Smooth muscle cell (in vitro differentiated cells): ENCODE measurements around the gene PDLIM4. TPM values are rescaled to one million over a fixed set of nuclear protein-coding genes. Genes with fewer than 3 reads are reported as not detected.

Experiments
- DNase-seq: peaks from one replicate; lab custom pipeline; 2025; ENCODE audit not compliant: unreplicated experiment; lab: John Stamatoyannopoulos, UW
- H2AFZ ChIP-seq: fragments of 200-600 bp; sonication (generic); 2 replicates; pipeline ENCODE4 v1.6.0; 2016; ENCODE audit warnings: antibody characterized with exemption, low read depth, mild to moderate bottlenecking
- H3F3A ChIP-seq: fragments of 200-600 bp; sonication (generic); 2 replicates; pipeline ENCODE4 v1.6.0; 2017; ENCODE audit warnings: antibody characterized with exemption, low read depth
- H3K27ac ChIP-seq: fragments of 200-600 bp; sonication (generic); 2 replicates; pipeline ENCODE4 v1.5.1; 2016; ENCODE audit warnings: low read depth, mild to moderate bottlenecking
- H3K27me3 ChIP-seq: fragments of 200-600 bp; sonication (generic); 2 replicates; pipeline ENCODE4 v1.6.1; 2016; ENCODE audit warnings: low read depth, mild to moderate bottlenecking
- H3K36me3 ChIP-seq: fragments of 200-600 bp; sonication (generic); 2 replicates; pipeline ENCODE4 v1.5.1; 2016; ENCODE audit warnings: low read depth
- H3K4me1 ChIP-seq: fragments of 200-600 bp; sonication (generic); 2 replicates; pipeline ENCODE4 v1.5.1; 2016; ENCODE audit warnings: low read depth
- H3K4me2 ChIP-seq: fragments of 200-600 bp; sonication (generic); 2 replicates; pipeline ENCODE4 v1.6.0; 2016; ENCODE audit warnings: mild to moderate bottlenecking
- H3K4me3 ChIP-seq: fragments of 200-600 bp; sonication (generic); 2 replicates; pipeline ENCODE4 v1.5.1; 2016; ENCODE audit warnings: mild to moderate bottlenecking
- H3K79me2 ChIP-seq: fragments of 200-600 bp; sonication (generic); 2 replicates; pipeline ENCODE4 v1.6.0; 2016; ENCODE audit warnings: low read depth, mild to moderate bottlenecking
- H3K9ac ChIP-seq: fragments of 200-600 bp; sonication (generic); 2 replicates; pipeline ENCODE4 v1.6.0; 2016; ENCODE audit warnings: low read depth
- H3K9me3 ChIP-seq: fragments of 200-600 bp; sonication (generic); replicated peaks from 2 replicates; pipeline ENCODE4 v1.5.1; 2016; ENCODE audit warnings: low read depth
- H4K20me1 ChIP-seq: fragments of 200-600 bp; sonication (generic); 2 replicates; pipeline ENCODE4 v1.6.0; 2016; ENCODE audit warnings: low read depth
- WGBS: methylation state at CpG from one replicate; pipeline ENCODE4 v1.1.7; 2016; ENCODE audit warnings: low lambda C conversion rate; 5-methylcytosine and 5-hydroxymethylcytosine counted together
- polyA plus RNA-seq: library from polyadenylated mRNA; unstranded; fragments of >200 nt; fragmentation: Nextera tagmentation; extraction: Ambion mirVana; gene quantifications from 2 replicates; pipeline ENCODE4 v1.2.1, GENCODE V29; 2016
- total RNA-seq: library from RNA; depleted of rRNA; stranded (reverse); fragments of >200 nt; gene quantifications from 2 replicates; pipeline ENCODE4 v1.2.3, GENCODE V29; 2014
- TF ChIP-seq, protein P1 (sequence below): fragments of 200-600 bp; sonication (generic); IDR thresholded peaks from 2 replicates; pipeline ENCODE4 v1.5.1; 2017; ENCODE audit warnings: borderline replicate concordance, mild to moderate bottlenecking, antibody characterized with exemption; ENCODE audit not compliant: insufficient read depth, poor library complexity, severe bottlenecking

PDLIM4 gene
- total and polyA plus RNA-seq, 2 experiments from 2014 or later, result 93.8 to 275 TPM

DNA sequence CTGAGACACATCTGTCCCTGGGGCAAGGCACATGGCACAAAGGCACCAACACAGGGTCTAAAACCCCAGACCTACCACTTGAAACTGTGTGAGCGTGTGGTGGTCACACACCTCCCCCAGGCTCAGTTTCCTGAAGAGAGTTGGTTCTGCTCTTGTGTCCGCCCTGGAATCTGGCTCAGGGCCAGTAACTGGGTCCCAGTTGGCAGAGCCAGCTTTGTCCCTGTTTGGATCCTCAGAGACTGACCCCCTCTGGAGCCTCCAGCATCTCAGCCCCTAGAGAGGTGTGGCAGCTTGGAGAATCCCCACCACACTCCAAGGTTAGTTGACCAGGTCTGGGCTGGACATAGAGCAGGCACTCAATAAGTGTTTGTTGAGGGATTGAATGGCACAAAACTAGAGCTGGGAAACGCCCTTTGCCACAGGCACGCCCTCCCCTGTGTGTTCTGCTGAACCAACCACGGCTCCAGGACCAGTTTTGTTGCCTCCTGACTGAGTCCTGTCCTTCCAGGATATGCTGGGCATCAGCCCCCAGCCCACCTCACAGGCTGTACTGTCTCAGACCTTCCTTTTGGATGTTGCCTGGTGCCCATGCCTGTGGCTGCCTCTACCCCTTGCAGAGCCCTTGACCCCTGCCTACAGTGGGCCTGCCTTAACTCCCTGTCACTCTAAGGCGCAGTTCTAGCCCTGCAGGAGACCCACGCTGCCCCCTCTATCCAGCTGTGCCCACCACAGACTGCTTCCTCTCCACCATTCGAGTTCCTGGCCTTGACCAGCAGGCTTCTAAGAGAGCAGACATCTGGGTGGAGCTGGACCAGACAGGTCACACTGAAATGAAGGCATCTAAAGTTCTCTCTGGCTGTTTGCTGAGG lies 3.8 kb upstream of the PDLIM4 start:
- Histone ChIP-seq H3K4me1 (peaks cover 9% of the 10 kb centered on the region), H2AFZ (no peak overlapping the region), H3K9ac (no peak overlapping the region), H3F3A (peaks cover 5% of the 10 kb centered on the region), H3K79me2 (peaks cover 7% of the 10 kb centered on the region), H3K27me3 (no peaks in the 10 kb centered on the region), H3K4me2 (no peak overlapping the region), H3K9me3 (no peaks in the 10 kb centered on the region), H3K4me3 (no peak overlapping the region), H4K20me1 (no peaks in the 10 kb centered on the region), H3K27ac (peak overlapping the region; percentile 15), H3K36me3 (no peaks in the 10 kb centered on the region)
- DNase-seq, result no peak
- WGBS, result 95% methylated on average over 8 of the region's 8 CpGs
- TF ChIP-seq, protein P1, sequence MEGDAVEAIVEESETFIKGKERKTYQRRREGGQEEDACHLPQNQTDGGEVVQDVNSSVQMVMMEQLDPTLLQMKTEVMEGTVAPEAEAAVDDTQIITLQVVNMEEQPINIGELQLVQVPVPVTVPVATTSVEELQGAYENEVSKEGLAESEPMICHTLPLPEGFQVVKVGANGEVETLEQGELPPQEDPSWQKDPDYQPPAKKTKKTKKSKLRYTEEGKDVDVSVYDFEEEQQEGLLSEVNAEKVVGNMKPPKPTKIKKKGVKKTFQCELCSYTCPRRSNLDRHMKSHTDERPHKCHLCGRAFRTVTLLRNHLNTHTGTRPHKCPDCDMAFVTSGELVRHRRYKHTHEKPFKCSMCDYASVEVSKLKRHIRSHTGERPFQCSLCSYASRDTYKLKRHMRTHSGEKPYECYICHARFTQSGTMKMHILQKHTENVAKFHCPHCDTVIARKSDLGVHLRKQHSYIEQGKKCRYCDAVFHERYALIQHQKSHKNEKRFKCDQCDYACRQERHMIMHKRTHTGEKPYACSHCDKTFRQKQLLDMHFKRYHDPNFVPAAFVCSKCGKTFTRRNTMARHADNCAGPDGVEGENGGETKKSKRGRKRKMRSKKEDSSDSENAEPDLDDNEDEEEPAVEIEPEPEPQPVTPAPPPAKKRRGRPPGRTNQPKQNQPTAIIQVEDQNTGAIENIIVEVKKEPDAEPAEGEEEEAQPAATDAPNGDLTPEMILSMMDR, result no peak

- Histone ChIP-seq H3K79me2 (peaks cover 7% of the 10 kb centered on the region), H2AFZ (no peak overlapping the region), H3K9ac (no peak overlapping the region), H3K27ac (no peak overlapping the region), H3K4me2 (no peak overlapping the region), H3K9me3 (no peaks in the 10 kb centered on the region), H3K27me3 (no peaks in the 10 kb centered on the region), H3K4me3 (no peak overlapping the region), H3K36me3 (no peaks in the 10 kb centered on the region), H3K4me1 (peaks cover 14% of the 10 kb centered on the region), H3F3A (peaks cover 7% of the 10 kb centered on the region), H4K20me1 (no peaks in the 10 kb centered on the region)
- TF ChIP-seq, protein P1, result no peak
- WGBS, result 75% methylated on average over 7 of the region's 7 CpGs
- no peak for DNase-seq
Observed at GRCh38 chr5:132254321-132254977, 3.0 kb upstream of the PDLIM4 start.

DNA sequence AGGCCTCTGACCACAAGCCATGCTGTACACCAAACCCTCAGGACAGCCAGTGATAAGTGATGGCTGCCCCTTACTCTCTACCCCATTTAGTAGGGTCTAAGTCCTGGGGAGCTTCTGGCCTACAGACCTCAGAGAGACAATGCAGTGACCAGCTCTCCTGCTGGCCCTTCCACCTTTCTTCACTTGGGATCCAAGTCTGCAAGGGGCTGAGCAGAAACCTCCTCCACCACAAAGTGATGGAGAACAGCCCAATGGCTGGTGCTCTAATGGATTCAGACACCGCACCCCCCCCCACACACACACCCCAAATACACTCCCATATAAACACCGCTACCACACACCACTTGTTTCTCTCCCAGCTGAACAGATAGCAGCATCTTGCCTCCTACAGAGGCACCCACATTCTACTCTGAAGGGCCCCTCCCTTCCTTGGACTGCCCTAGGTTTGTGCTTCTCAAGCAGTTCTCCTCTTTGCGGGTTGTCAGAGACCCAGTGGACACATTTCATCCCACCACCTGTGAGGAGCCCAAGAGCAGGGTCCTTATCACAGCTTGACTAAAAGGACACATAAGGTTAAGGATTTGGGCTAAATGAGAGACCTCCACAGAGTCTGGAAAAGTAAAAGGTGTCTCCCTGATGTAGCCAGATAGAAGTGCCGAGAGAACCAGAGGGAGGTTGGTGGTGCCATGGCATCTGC lies 1.3 kb upstream of the PDLIM4 start:
- Histone ChIP-seq H3K4me2 (no peak overlapping the region), H3K4me3 (no peak overlapping the region), H3K9ac (no peak overlapping the region), H3K79me2 (peaks cover 11% of the 10 kb centered on the region), H4K20me1 (peaks cover 13% of the 10 kb centered on the region), H2AFZ (no peak overlapping the region), H3K9me3 (no peaks in the 10 kb centered on the region), H3K27ac (no peak overlapping the region), H3F3A (peaks cover 11% of the 10 kb centered on the region), H3K27me3 (no peaks in the 10 kb centered on the region), H3K36me3 (no peaks in the 10 kb centered on the region), H3K4me1 (peaks cover 26% of the 10 kb centered on the region)
- TF ChIP-seq, protein P1, result no peak
- 98% methylated on average over 4 of the region's 4 CpGs for WGBS
- no peak for DNase-seq
